Measurements from ENCODE around the gene ANKLE2.

ANKLE2 gene

DNA sequence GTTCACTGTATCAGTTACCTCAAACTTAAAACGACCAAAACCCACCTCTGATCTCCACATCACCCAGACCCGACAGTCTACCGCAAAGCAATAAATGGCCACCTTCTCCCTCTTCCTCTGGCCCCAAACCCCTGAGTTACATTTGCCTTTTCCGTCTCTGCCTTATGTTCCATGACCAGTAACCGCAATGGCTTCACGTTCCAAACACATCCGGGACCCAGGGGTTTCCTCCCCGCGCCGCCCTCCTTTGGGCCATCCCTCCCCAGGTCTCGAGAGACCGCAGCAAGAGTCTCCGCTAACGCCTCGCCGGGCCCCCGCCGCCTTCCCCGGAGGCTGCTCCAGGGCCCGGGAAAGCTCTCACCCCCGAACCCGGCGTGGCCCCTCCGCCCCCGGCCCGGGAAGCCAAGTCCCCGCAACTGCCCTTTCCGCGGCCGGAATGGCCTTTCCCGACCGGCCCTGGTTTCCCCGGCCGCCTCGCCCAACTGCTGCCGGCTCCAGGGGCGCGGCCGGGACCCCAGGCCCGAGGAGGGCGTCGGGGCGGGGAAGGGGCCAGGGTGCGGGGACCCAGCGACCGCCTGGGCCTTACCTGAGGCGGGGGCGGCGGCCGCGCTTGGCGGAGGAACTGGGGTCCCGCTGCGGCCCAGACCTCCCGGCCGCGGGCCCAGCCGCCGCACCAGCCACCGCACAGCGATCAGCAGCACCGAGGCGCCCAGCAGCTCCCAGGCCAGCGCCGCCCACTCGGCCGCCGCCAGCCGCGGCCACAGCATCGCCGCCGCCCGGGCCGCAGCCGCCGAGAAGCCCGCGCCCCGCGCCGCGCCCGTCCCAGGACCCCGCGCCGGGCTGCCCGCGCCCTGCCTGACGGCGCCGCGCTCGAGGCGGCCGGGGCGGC, at the start of gene ANKLE2:
Gene ANKLE2 (minus strand): TSS at position 801 of the 889 bp plus-strand sequence. CDS start 34 bp downstream, at position 767.
- peaks cover 4 to 34% of the 10 kb centered on the region in 2 experiments; a peak in 2 of 3 replicates for H3K36me3 ChIP-seq (ENCODE audit: control insufficient read depth in 2 of 2, insufficient read depth in 1 of 2, low read length in 2 of 2)
- CTCF ChIA-PET: no interaction called here
- H3K27ac ChIP-seq (ENCODE audit: extremely low read depth, low read depth, low read length): peak within 1 kb of the TSS; percentile 99
- no peaks in the 10 kb centered on the region for H3K9me3 ChIP-seq (ENCODE audit: control insufficient read depth, insufficient read depth, low read depth, low read length)
- POLR2A ChIA-PET: no interaction called here
- peak within 1 kb of the TSS; percentile 65 for H3K4me3 ChIP-seq (ENCODE audit: low read depth, low read length)
- peaks cover 4% of the 10 kb centered on the region for H3K4me1 ChIP-seq (ENCODE audit: control insufficient read depth, insufficient read depth, low read length)
- TF ChIP-seq ZNF600 (tag by site-specific recombination; IDR thresholded peaks at IDR 0.05) (peak; percentile 52; the same call in 1 of the 2 replicates), ZBTB21 (tag by site-specific recombination; IDR thresholded peaks at IDR 0.05) (0 out of 2 replicates have a peak, but pooled peaks have one; percentile 7), MYNN (tag by site-specific recombination; IDR thresholded peaks at IDR 0.05; ENCODE audit: borderline replicate concordance) (no peak), ZSCAN23 (tag by site-specific recombination; IDR thresholded peaks at IDR 0.05) (no peak), SP3 (tag by site-specific recombination; IDR thresholded peaks at IDR 0.05) (no peak; the same call in 1 of the 2 replicates), GLIS2 (tag by site-specific recombination; IDR thresholded peaks at IDR 0.05) (0 out of 2 replicates have a peak, but pooled peaks have one; percentile 21), ZNF350 (tag by site-specific recombination; IDR thresholded peaks at IDR 0.05) (no peak), REPIN1 (tag by site-specific recombination; IDR thresholded peaks at IDR 0.05; ENCODE audit: low read depth) (no peak), ZFP3 (tag by site-specific recombination; IDR thresholded peaks at IDR 0.05; ENCODE audit: low read depth) (no peak), SP7 (tag by site-specific recombination; IDR thresholded peaks at IDR 0.05) (peak; percentile 49; the same call in 1 of the 2 replicates), SP2 (tag by site-specific recombination; IDR thresholded peaks at IDR 0.05) (peak; percentile 42; the same call in 1 of the 2 replicates), ZNF677 (tag by site-specific recombination; IDR thresholded peaks at IDR 0.05) (no peak), ZNF24 (tag by site-specific recombination; IDR thresholded peaks at IDR 0.05) (no peak), ZNF544 (tag by site-specific recombination; IDR thresholded peaks at IDR 0.05) (no peak), KLF9 (tag by site-specific recombination; IDR thresholded peaks at IDR 0.05; ENCODE audit: low read depth) (0 out of 2 replicates have a peak, but pooled peaks have one; percentile 11), ZBTB8A (tag by site-specific recombination; IDR thresholded peaks at IDR 0.05) (peak; percentile 51), ZBTB20 (tag by site-specific recombination; IDR thresholded peaks at IDR 0.05) (peak; percentile 92), ZSCAN5A (tag by site-specific recombination; IDR thresholded peaks at IDR 0.05) (no peak), ZSCAN16 (tag by site-specific recombination; IDR thresholded peaks at IDR 0.05) (no peak), ZNF302 (tag by site-specific recombination; IDR thresholded peaks at IDR 0.05; ENCODE audit: low read depth) (no peak), ZNF596 (tag by site-specific recombination; IDR thresholded peaks at IDR 0.05) (no peak), ZNF747 (tag by site-specific recombination; IDR thresholded peaks at IDR 0.05) (no peak), ZNF658 (tag by site-specific recombination; IDR thresholded peaks at IDR 0.05) (no peak), KLF8 (tag by site-specific recombination; IDR thresholded peaks at IDR 0.05) (peak; percentile 74), ZNF155 (tag by site-specific recombination; IDR thresholded peaks at IDR 0.05) (no peak)
- TF ChIP-seq, protein P1, sequence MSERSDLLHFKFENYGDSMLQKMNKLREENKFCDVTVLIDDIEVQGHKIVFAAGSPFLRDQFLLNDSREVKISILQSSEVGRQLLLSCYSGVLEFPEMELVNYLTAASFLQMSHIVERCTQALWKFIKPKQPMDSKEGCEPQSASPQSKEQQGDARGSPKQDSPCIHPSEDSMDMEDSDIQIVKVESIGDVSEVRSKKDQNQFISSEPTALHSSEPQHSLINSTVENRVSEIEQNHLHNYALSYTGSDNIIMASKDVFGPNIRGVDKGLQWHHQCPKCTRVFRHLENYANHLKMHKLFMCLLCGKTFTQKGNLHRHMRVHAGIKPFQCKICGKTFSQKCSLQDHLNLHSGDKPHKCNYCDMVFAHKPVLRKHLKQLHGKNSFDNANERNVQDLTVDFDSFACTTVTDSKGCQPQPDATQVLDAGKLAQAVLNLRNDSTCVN (tag by site-specific recombination; optimal IDR thresholded peaks at IDR 0.05): peak; percentile 54
- TF ChIP-seq, protein P2, sequence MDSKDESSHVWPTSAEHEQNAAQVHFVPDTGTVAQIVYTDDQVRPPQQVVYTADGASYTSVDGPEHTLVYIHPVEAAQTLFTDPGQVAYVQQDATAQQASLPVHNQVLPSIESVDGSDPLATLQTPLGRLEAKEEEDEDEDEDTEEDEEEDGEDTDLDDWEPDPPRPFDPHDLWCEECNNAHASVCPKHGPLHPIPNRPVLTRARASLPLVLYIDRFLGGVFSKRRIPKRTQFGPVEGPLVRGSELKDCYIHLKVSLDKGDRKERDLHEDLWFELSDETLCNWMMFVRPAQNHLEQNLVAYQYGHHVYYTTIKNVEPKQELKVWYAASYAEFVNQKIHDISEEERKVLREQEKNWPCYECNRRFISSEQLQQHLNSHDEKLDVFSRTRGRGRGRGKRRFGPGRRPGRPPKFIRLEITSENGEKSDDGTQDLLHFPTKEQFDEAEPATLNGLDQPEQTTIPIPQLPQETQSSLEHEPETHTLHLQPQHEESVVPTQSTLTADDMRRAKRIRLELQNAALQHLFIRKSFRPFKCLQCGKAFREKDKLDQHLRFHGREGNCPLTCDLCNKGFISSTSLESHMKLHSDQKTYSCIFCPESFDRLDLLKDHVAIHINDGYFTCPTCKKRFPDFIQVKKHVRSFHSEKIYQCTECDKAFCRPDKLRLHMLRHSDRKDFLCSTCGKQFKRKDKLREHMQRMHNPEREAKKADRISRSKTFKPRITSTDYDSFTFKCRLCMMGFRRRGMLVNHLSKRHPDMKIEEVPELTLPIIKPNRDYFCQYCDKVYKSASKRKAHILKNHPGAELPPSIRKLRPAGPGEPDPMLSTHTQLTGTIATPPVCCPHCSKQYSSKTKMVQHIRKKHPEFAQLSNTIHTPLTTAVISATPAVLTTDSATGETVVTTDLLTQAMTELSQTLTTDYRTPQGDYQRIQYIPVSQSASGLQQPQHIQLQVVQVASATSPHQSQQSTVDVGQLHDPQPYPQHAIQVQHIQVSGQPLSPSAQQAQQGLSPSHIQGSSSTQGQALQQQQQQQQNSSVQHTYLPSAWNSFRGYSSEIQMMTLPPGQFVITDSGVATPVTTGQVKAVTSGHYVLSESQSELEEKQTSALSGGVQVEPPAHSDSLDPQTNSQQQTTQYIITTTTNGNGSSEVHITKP (tag by site-specific recombination; IDR thresholded peaks at IDR 0.05): peak; percentile 79
- TF ChIP-seq, protein P3, sequence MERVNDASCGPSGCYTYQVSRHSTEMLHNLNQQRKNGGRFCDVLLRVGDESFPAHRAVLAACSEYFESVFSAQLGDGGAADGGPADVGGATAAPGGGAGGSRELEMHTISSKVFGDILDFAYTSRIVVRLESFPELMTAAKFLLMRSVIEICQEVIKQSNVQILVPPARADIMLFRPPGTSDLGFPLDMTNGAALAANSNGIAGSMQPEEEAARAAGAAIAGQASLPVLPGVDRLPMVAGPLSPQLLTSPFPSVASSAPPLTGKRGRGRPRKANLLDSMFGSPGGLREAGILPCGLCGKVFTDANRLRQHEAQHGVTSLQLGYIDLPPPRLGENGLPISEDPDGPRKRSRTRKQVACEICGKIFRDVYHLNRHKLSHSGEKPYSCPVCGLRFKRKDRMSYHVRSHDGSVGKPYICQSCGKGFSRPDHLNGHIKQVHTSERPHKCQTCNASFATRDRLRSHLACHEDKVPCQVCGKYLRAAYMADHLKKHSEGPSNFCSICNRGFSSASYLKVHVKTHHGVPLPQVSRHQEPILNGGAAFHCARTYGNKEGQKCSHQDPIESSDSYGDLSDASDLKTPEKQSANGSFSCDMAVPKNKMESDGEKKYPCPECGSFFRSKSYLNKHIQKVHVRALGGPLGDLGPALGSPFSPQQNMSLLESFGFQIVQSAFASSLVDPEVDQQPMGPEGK (tag by site-specific recombination; IDR thresholded peaks at IDR 0.05): peak; percentile 47
- TF ChIP-seq, protein P4, sequence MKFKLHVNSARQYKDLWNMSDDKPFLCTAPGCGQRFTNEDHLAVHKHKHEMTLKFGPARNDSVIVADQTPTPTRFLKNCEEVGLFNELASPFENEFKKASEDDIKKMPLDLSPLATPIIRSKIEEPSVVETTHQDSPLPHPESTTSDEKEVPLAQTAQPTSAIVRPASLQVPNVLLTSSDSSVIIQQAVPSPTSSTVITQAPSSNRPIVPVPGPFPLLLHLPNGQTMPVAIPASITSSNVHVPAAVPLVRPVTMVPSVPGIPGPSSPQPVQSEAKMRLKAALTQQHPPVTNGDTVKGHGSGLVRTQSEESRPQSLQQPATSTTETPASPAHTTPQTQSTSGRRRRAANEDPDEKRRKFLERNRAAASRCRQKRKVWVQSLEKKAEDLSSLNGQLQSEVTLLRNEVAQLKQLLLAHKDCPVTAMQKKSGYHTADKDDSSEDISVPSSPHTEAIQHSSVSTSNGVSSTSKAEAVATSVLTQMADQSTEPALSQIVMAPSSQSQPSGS (tag by site-specific recombination; IDR thresholded peaks at IDR 0.05; ENCODE audit: low read depth): no peak
